ENCODE results near the gene ABI2.
"Not testable (repeated sequence)": the region's sequence is repeated elsewhere in the genome, so short reads cannot be mapped to it uniquely, and the experiment has no call there.

Gene ABI2

DNA sequence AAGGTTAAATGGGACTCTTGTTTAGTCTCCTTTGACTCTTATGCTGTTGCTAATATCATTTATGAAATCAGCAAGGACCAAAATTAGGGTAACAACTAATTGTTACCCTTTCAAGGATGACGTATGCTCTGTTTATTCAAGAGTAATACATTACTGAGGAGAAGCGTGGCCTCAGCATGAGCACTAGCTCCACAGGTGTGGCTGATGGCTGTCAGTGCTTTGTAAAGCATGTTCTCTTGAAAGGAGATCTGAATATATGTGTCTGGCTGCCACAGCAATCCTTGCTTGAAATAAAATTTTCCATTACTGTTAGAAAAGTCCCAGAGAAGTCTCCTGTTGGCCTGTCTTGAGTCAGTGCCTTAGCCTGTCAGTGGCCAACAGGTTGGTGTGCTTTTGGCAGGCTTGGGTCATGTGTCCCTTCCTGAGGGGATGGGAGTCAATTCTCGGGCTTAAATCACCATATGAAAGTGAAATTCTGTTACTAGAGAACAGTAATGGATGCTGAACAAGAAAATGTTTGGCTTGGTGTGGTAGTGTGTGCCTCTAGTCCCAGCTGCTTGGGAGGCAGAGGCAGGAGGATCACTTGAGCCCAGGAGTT, 32.7 kb downstream of the ABI2 start:
- DNase-seq: no peak

GRCh38 chr2:203361495-203361894, 33.3 kb downstream of the ABI2 start:
- DNase-seq: no peak

DNA sequence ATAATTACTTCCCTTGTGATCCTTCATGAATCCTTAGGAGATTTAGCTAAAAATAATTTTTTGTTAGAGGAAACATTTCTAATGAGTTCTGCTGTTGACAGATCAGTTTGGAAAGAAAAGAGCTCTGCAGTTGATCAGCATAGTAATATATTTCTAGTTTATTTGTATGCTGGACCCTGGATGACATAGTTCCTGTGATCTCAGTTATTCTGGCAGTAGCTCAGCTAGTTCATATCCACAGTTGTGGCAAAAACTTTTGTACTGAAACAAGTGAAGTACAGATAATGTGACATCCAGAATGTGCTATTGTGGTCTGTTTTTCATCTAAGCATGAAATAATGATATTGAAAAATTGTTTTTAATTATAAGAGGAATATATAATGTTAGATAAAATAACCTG, 33.7 kb downstream of the ABI2 start:
- no peak for DNase-seq

DNA sequence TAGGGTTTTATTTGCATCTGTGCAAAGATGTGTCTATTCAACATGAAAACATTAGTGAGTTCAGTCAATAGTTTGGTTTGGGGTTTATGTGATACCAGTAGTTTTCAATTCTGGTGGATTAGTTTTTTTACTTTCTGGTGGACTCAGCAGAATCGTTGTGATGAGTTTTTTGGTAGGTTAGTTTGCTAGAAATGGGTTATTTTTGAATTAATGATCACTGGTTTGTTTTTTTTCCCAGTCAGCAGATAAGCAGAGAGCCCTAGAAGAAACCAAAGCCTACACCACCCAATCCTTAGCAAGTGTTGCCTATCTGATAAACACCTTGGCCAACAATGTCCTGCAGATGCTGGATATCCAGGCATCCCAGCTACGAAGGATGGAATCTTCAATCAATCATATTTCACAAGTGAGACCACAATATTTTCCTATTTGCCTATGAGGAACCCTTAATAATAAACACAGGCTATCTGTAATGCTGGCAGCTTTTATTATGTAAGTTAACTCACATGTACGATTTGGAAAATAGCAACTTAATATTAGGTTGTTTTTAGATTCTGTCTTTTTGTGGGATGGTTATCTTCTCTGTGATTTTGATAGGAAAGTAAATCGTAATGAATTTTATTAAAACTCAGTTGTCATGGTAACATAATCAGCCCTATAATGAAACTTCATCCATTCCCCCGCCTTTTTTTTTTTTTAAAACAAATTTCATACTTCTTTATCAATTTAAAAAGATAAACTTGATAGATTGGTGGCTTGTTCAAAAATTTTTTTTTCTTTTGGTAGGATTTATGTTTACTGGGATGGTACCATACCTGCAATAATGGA, 38.7 kb downstream of the ABI2 start:
- DNase-seq: no peak

DNA sequence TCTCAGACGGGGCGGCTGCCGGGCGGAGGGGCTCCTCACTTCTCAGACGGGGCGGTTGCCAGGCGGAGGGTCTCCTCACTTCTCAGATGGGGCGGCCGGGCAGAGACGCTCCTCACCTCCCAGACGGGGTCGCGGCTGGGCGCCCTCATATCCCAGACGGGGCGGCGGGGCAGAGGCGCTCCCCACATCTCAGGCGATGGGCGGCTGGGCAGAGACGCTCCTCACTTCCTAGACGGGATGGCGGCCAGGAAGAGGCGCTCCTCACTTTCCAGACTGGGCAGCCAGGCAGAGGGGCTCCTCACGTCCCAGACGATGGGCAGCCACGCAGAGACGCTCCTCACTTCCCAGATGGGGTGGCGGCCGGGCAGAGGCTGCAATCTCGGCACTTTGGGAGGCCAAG, 44.5 kb downstream of the ABI2 start:
- not testable (repeated sequence) for DNase-seq

GRCh38 chr2:203376173-203376572, 48.0 kb downstream of the ABI2 start:
- no peak for DNase-seq

DNA sequence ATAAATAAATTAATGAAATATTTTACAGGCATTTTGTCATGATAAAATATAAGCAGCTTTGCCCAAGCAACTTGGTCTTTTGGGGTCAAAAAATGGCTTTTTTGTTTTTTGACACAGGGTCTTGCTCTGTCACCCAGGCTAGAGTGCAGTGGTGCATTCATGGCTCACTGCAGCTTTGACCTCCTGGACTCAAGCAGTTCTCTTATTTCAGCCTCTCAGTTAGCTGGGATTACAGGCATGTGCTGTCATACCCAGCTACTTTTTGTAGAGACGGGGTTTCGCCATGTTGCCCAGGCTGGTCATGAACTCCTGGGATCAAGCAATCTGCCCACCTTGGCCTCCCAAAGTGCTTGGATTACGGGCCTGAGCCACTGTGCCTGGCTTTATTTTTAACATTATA, 51.0 kb downstream of the ABI2 start:
- DNase-seq: no peak

- no peak for DNase-seq
Observed at GRCh38 chr2:203383038-203383437, 54.8 kb downstream of the ABI2 start.

DNA sequence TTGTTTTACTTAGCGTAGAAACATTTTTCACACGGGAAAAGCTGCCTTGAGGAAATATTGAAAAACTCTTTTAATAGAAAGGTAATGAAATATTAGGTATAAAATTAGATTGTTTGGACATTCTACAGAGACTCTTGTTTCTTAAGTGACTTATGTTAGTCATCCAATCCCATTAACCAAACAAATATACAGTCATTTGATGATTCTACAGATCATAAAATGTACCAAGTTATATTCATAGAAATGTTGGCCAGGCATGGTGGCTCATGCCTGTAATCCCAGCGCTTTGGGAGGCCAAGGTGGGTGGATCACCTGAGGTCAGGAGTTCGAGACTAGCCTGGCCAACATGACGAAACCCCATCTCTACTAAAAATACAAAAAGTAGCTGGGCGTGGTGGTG, 60.0 kb downstream of the ABI2 start:
- DNase-seq: not testable (repeated sequence)

- DNase-seq: no peak
Observed at GRCh38 chr2:203394519-203395227, 66.5 kb downstream of the ABI2 start.

DNA sequence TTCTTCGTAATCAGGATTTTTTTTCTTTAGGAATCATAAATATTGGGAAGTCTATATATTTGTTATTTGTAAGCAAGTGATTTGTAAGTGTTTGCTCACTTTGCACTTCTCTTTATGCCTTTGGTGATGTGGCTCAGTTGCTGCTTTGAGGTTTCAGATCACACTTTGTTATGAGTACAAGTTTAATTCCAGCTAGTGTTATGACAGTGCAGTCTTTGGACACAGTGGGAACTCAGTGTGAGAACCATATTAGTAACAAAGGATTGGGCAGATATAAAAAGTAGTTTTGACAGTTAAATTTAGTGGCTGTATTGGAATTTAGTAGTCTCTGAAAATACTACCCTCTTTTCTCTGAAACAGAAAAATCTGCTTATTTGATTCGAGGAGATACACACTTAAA, 67.7 kb downstream of the ABI2 start:
- DNase-seq: no peak

DNA sequence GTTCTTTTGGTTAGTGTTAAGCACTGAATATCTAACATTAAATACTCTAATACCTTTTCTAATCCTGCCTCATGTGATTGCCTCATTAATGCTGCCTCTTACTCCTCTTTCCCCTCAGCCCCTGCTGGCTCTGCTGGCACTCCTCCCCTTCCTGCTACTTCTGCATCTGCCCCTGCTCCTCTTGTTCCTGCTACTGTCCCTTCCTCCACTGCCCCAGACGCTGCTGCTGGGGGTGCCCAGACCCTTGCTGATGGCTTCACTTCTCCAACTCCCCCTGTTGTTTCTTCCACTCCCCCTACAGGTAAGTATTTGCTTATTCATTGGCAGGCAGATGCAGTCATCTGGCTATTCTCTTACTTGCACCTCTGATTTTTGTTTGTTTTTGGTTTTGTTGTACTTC, 68.5 kb downstream of the ABI2 start:
- no peak for DNase-seq

- no peak for DNase-seq
Observed at GRCh38 chr2:203399031-203399430, 70.8 kb downstream of the ABI2 start.

DNA sequence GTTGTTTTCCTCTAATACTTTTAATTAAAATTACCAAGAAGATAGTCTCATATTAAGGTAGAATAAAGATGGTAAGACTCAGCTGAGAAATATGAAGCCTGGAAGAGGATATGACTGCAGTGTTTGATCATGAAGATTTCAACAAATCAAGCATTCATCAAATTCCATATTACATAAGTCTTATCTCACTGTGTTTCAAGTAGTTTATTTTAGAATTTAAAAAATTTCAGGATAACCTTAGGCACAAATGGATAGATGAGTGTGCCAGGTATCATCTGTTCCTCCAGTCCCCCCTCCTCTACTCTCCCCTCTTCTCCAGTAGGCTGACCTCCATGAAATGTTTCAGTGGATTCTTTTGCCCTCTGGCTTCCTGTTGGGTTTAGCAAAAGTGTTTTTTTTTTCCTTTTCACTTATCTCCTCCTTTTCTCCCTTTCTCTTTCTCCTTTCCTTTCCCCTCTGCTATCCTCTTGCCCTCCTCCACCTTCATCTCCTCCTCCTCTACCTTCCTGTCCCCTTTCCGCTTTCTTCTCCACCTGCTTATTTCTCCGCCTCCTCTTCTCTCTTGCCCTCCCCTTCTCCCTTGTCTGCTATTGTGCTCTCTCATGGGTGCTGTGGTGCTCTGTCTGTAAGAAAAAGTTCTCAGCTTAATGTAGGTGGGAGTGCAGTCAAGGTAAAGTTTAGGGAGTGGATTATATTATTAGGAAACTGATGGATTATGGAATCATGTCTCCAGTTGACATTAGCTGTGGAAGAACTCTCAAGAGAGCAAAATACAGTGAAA, 72.8 kb downstream of the ABI2 start:
- DNase-seq: no peak

DNA sequence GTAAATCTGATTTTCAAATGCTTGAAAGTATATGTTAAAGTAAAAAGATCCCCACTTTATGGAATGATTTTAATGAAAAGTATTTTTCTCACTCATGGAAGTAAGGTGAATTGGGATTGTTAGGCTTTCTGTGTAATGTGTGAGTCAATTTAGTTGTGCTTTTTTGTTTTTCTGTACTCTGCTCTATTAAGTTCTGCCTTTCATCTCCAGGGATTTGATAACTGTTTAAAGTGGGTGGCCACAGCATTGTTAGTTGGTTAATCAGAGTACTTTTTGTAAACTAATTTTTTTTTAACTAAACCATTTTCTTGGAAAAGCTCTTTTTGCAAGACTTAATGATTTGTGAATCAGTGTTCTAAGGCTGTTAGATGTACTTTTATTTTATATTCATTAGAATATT, 76.8 kb downstream of the ABI2 start:
- DNase-seq: no peak

- no peak for DNase-seq
Observed at GRCh38 chr2:203407496-203407895, 79.3 kb downstream of the ABI2 start.

GRCh38 chr2:203412546-203413331, 84.5 kb downstream of the ABI2 start:
- no peak for DNase-seq

DNA sequence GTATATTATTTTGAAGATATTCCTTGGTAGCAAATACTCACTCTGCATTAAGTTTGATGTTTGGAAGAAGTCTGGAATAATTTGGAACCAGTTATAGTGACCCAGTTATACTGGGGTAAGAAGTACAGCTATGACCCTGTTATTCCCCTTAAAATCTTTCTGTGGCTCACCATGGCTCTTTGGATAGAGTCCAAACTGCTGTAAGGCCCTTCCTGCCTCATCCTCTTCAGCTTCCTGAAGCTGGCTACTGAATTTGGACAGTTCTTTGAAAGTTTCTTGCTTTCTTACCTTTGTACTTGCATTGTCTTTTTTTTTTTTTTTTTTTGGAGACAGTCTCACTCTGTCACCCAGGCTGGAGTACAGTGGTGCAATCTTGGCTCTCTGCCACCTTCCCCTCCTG, 85.6 kb downstream of the ABI2 start:
- DNase-seq: no peak

GRCh38 chr2:203418271-203418670, 90.1 kb downstream of the ABI2 start:
- DNase-seq: no peak

- no peak for DNase-seq
Observed at GRCh38 chr2:203427061-203427460, 98.9 kb downstream of the ABI2 start.

DNA sequence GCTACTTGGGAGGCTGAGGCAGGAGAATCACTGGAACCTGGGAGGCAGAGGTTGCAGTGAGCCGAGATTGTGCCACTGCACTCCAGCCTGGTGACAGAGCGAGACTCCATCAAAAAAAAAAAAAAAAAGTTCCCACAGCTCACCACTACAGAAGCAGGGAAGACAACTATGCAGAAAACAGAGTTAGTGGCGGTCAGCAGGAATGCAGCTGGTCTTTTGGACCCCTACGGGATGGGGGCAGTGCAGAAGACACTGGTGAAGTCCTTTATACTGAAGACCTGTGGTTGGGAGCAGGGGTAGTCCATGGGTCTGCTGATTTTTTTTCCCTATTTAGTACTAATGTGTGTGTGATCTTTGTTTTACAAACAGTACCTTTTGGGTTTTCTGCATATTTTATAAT, 101.4 kb downstream of the ABI2 start:
- DNase-seq: not testable (repeated sequence)

GRCh38 chr2:203431391-203432185, 103.4 kb downstream of the ABI2 start:
- DNase-seq: no peak

All from NCI-H1694 treated with DMSO at 0.1 percent for 48 hours (cell line).